ENCODE results near the gene USP4. TPM values are rescaled to one million over a fixed set of nuclear protein-coding genes. Genes with fewer than 3 reads are reported as not detected.

USP4 gene
- total RNA-seq, 5 donors from 2014 or later (not counting 1 experiment from before 2014, with no cell fraction given), result 101 to 107 (median 103) TPM

- Histone ChIP-seq H3K27me3 (replicated peaks in 1 of 2; ENCODE audit: control insufficient read depth in 2 of 2, extremely low read depth in 1 of 2, insufficient read depth in 2 of 2, low read length in 1 of 2) (no peaks in the 10 kb centered on the region), H3K9me3 (no peaks in the 10 kb centered on the region), H3K36me3 (ENCODE audit: control insufficient read depth in 2 of 2, extremely low read depth in 1 of 2, insufficient read depth in 1 of 2, low read length in 1 of 2) (peaks cover 17 to 84% of the 10 kb centered on the region in 2 donors), H3K4me3 (ENCODE audit: control insufficient read depth in 1 of 2, extremely low read depth in 1 of 2, low read length in 1 of 2) (no peak overlapping the region), H3K27ac (ENCODE audit: low read length) (no peak overlapping the region), H3K4me1 (ENCODE audit: control insufficient read depth in 1 of 2, extremely low read depth in 1 of 2, insufficient read depth in 2 of 2, low read length in 2 of 2) (peaks cover 0 to 2% of the 10 kb centered on the region in 2 experiments)
- Mint-ChIP-seq H3K4me3 (no peak overlapping the region), H3K4me1 (peaks cover 0 to 6% (median 4%) of the 10 kb centered on the region in 3 donors), H3K36me3 (peaks cover 56% of the 10 kb centered on the region), H3K9me3 (no peaks in the 10 kb centered on the region), H3K27ac (peak overlapping the region; percentile 20 to 70), H3K27me3 (no peaks in the 10 kb centered on the region)
- no peak for DNase-seq
- CTCF ChIA-PET, result interaction anchor here (0.5 to 1.3 kb wide), 2 partner anchors 116 to 152 kb away, joined by 4 to 5 read pairs; no protein-coding TSS in a partner anchor
- POLR2A ChIA-PET, result no interaction called here
- WGBS (ENCODE audit: insufficient coverage), result no CpG with 5 or more reads among the region's 2 CpGs
- ATAC-seq (replicated peaks in 1 of 4), result no peak
Measured at GRCh38 chr3:49296781-49297411, 43.0 kb downstream of the USP4 start.

DNA sequence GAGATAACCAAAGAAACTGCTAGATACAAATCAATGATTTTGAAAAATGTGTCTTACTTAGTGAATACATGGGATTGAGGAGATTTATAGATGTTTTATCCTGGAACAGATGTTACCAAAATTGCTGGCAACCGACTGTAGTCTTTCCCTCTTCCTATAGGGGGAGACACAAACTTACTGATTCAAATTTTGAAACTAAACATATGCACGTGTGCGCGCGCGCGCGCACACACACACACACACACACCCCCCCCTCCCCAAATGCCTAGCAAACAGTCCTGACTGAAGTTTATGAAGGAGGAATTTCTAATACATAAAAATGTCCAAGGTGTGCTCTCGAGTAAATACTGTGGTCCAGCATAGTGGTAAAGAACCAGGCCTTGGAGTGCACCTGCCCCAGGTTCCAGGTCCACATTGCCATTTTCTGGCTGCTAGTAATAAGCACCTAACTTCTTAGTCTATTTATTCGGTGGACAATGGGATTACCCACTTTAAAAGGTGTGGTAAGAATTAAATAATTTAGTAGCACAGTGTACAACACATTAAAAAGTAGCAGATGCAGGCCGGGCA is 44.3 kb downstream of the USP4 start:
- H3K4me3 ChIP-seq (ENCODE audit: control insufficient read depth in 1 of 2, extremely low read depth in 1 of 2, low read length in 1 of 2), result no peak overlapping the region
- H3K27ac ChIP-seq (ENCODE audit: low read length), result no peak overlapping the region
- Mint-ChIP-seq H3K9me3 (no peaks in the 10 kb centered on the region), H3K4me1 (peaks cover 0 to 6% (median 4%) of the 10 kb centered on the region in 3 donors), H3K36me3 (peaks cover 50% of the 10 kb centered on the region), H3K27me3 (no peaks in the 10 kb centered on the region), H3K4me3 (no peak overlapping the region), H3K27ac (peak overlapping the region in 1 of 2 donors; percentile 39)
- ChIA-PET POLR2A (no interaction called here), CTCF (no interaction called here)
- DNase-seq, result peak in 31 of 35 experiments; percentile 1 to 61 (median 22)
- no peaks in the 10 kb centered on the region for H3K27me3 ChIP-seq (replicated peaks in 1 of 2; ENCODE audit: control insufficient read depth in 2 of 2, extremely low read depth in 1 of 2, insufficient read depth in 2 of 2, low read length in 1 of 2)
- peaks cover 0 to 2% of the 10 kb centered on the region in 2 experiments for H3K4me1 ChIP-seq (ENCODE audit: control insufficient read depth in 1 of 2, extremely low read depth in 1 of 2, insufficient read depth in 2 of 2, low read length in 2 of 2)
- peaks cover 17 to 80% of the 10 kb centered on the region in 2 donors for H3K36me3 ChIP-seq (ENCODE audit: control insufficient read depth in 2 of 2, extremely low read depth in 1 of 2, insufficient read depth in 1 of 2, low read length in 1 of 2)
- peak; percentile 43 to 66 (median 56) for ATAC-seq (replicated peaks in 1 of 4)
- 100% methylated on average over 1 of the region's 11 CpGs for WGBS (ENCODE audit: insufficient coverage)
- no peaks in the 10 kb centered on the region for H3K9me3 ChIP-seq

- WGBS (ENCODE audit: insufficient coverage), result 100% methylated on average over 7 of the region's 8 CpGs
- H3K27me3 Mint-ChIP-seq, result no peaks in the 10 kb centered on the region
- no peak overlapping the region for H3K4me3 Mint-ChIP-seq
- POLR2A ChIA-PET, result no interaction called here
- H3K27ac Mint-ChIP-seq, result no peak overlapping the region
- no peaks in the 10 kb centered on the region for H3K27me3 ChIP-seq (replicated peaks in 1 of 2; ENCODE audit: control insufficient read depth in 2 of 2, extremely low read depth in 1 of 2, insufficient read depth in 2 of 2, low read length in 1 of 2)
- H3K9me3 ChIP-seq, result no peaks in the 10 kb centered on the region
- no peak overlapping the region for H3K27ac ChIP-seq (ENCODE audit: low read length)
- H3K4me1 Mint-ChIP-seq, result peaks cover 0 to 6% (median 4%) of the 10 kb centered on the region in 3 donors
- H3K4me3 ChIP-seq (ENCODE audit: control insufficient read depth in 1 of 2, extremely low read depth in 1 of 2, low read length in 1 of 2), result no peak overlapping the region
- ATAC-seq (replicated peaks in 1 of 4) (no peak), DNase-seq (no peak)
- H3K36me3 Mint-ChIP-seq, result peaks cover 50% of the 10 kb centered on the region
- H3K36me3 ChIP-seq (ENCODE audit: control insufficient read depth in 2 of 2, extremely low read depth in 1 of 2, insufficient read depth in 1 of 2, low read length in 1 of 2), result peaks cover 24 to 80% of the 10 kb centered on the region in 2 donors
- H3K9me3 Mint-ChIP-seq, result no peaks in the 10 kb centered on the region
- CTCF ChIA-PET, result interaction anchor here in 1 of 2 donors (0.6 to 1.3 kb wide), 4 partner anchors 16 to 479 kb away, joined by 3 to 5 read pairs (median 4); partner anchors contain the start of gene RHOA
- H3K4me1 ChIP-seq (ENCODE audit: control insufficient read depth in 1 of 2, extremely low read depth in 1 of 2, insufficient read depth in 2 of 2, low read length in 2 of 2), result peaks cover 0 to 2% of the 10 kb centered on the region in 2 experiments
Measured at GRCh38 chr3:49294343-49294742, 45.5 kb downstream of the USP4 start.

- Mint-ChIP-seq H3K9me3 (no peaks in the 10 kb centered on the region), H3K4me1 (no peaks in the 10 kb centered on the region), H3K36me3 (peaks cover 54% of the 10 kb centered on the region), H3K4me3 (no peak overlapping the region), H3K27ac (no peak overlapping the region), H3K27me3 (no peaks in the 10 kb centered on the region)
- Histone ChIP-seq H3K4me1 (ENCODE audit: control insufficient read depth in 1 of 2, extremely low read depth in 1 of 2, insufficient read depth in 2 of 2, low read length in 2 of 2) (no peaks in the 10 kb centered on the region), H3K9me3 (no peaks in the 10 kb centered on the region), H3K27ac (ENCODE audit: low read length) (no peak overlapping the region), H3K4me3 (ENCODE audit: control insufficient read depth in 1 of 2, extremely low read depth in 1 of 2, low read length in 1 of 2) (no peak overlapping the region), H3K27me3 (replicated peaks in 1 of 2; ENCODE audit: control insufficient read depth in 2 of 2, extremely low read depth in 1 of 2, insufficient read depth in 2 of 2, low read length in 1 of 2) (no peaks in the 10 kb centered on the region), H3K36me3 (ENCODE audit: control insufficient read depth in 2 of 2, extremely low read depth in 1 of 2, insufficient read depth in 1 of 2, low read length in 1 of 2) (peaks cover 18 to 73% of the 10 kb centered on the region in 2 donors)
- POLR2A ChIA-PET, result no interaction called here
- CTCF ChIA-PET, result no interaction called here
- WGBS (ENCODE audit: insufficient coverage), result 96% methylated on average over 2 of the region's 6 CpGs
- DNase-seq (no peak), ATAC-seq (replicated peaks in 1 of 4) (no peak)
Measured at GRCh38 chr3:49283997-49284396, 55.9 kb downstream of the USP4 start.

- ChIA-PET POLR2A (interaction anchor here in 1 of 2 donors (0.7 kb wide), 1 partner anchor 432 kb away, joined by 3 read pairs; the partner anchor contains the start of gene PRKAR2A), CTCF (interaction anchor here (0.6 to 1.3 kb wide), 2 partner anchors 108 to 170 kb away, joined by 3 to 4 read pairs; partner anchors contain the start of gene KLHDC8B (in 1 of the 2))
- Mint-ChIP-seq H3K4me1 (peaks cover 19 to 24% (median 23%) of the 10 kb centered on the region in 3 donors), H3K4me3 (no peak overlapping the region), H3K27ac (peak overlapping the region in 1 of 2 donors; percentile 95), H3K27me3 (no peaks in the 10 kb centered on the region), H3K9me3 (no peaks in the 10 kb centered on the region), H3K36me3 (peaks cover 22% of the 10 kb centered on the region)
- Histone ChIP-seq H3K4me3 (ENCODE audit: control insufficient read depth in 1 of 2, extremely low read depth in 1 of 2, low read length in 1 of 2) (no peak overlapping the region), H3K4me1 (ENCODE audit: control insufficient read depth in 1 of 2, extremely low read depth in 1 of 2, insufficient read depth in 2 of 2, low read length in 2 of 2) (peaks cover 8 to 20% of the 10 kb centered on the region in 2 experiments), H3K27ac (ENCODE audit: low read length) (no peak overlapping the region), H3K27me3 (replicated peaks in 1 of 2; ENCODE audit: control insufficient read depth in 2 of 2, extremely low read depth in 1 of 2, insufficient read depth in 2 of 2, low read length in 1 of 2) (no peaks in the 10 kb centered on the region), H3K9me3 (no peaks in the 10 kb centered on the region), H3K36me3 (ENCODE audit: control insufficient read depth in 2 of 2, extremely low read depth in 1 of 2, insufficient read depth in 1 of 2, low read length in 1 of 2) (peaks cover 4 to 35% of the 10 kb centered on the region in 2 donors)
- no peak for ATAC-seq (replicated peaks in 1 of 4)
- no peak for DNase-seq
Measured at GRCh38 chr3:49279376-49279775, 60.5 kb downstream of the USP4 start.

- WGBS (ENCODE audit: insufficient coverage), result 93% methylated on average over 2 of the region's 4 CpGs
- peaks cover 19 to 24% (median 23%) of the 10 kb centered on the region in 3 donors for H3K4me1 Mint-ChIP-seq
- peaks cover 14% of the 10 kb centered on the region for H3K36me3 Mint-ChIP-seq
- DNase-seq, result no peak
- Histone ChIP-seq H3K4me1 (ENCODE audit: control insufficient read depth in 1 of 2, extremely low read depth in 1 of 2, insufficient read depth in 2 of 2, low read length in 2 of 2) (peaks cover 8 to 20% of the 10 kb centered on the region in 2 experiments), H3K27ac (ENCODE audit: low read length) (no peak overlapping the region), H3K36me3 (ENCODE audit: control insufficient read depth in 2 of 2, extremely low read depth in 1 of 2, insufficient read depth in 1 of 2, low read length in 1 of 2) (peaks cover 4 to 27% of the 10 kb centered on the region in 2 donors), H3K9me3 (no peaks in the 10 kb centered on the region), H3K27me3 (replicated peaks in 1 of 2; ENCODE audit: control insufficient read depth in 2 of 2, extremely low read depth in 1 of 2, insufficient read depth in 2 of 2, low read length in 1 of 2) (no peaks in the 10 kb centered on the region), H3K4me3 (ENCODE audit: control insufficient read depth in 1 of 2, extremely low read depth in 1 of 2, low read length in 1 of 2) (no peak overlapping the region)
- ATAC-seq (replicated peaks in 1 of 4), result no peak
- peak overlapping the region; percentile 91 to 95 for H3K27ac Mint-ChIP-seq
- no peaks in the 10 kb centered on the region for H3K9me3 Mint-ChIP-seq
- ChIA-PET CTCF (interaction anchor here in 1 of 2 donors (0.5 to 1.3 kb wide), 5 partner anchors 16 to 802 kb away, joined by 3 to 5 read pairs (median 3); partner anchors contain the start of genes KLHDC8B and USP19), POLR2A (no interaction called here)
- no peak overlapping the region for H3K4me3 Mint-ChIP-seq
- H3K27me3 Mint-ChIP-seq, result no peaks in the 10 kb centered on the region
Measured at GRCh38 chr3:49278548-49278947, 61.3 kb downstream of the USP4 start.
